Measurements from ENCODE around the gene FMNL1. TPM values are rescaled to one million over a fixed set of nuclear protein-coding genes. Genes with fewer than 3 reads are reported as not detected.
"Not testable (repeated sequence)": the region's sequence is repeated elsewhere in the genome, so short reads cannot be mapped to it uniquely, and the experiment has no call there.

Gene FMNL1
- total RNA-seq, 1 donor from 2014 or later, result 3.3 TPM

GRCh38 chr17:45195424-45195823 is 26.3 kb upstream of the FMNL1 start:
- no peak for DNase-seq (ENCODE audit: low spot score, unreplicated experiment)
- Mint-ChIP-seq H3K4me3 (ENCODE audit: low read depth) (no peak overlapping the region), H3K27me3 (peaks cover 10% of the 10 kb centered on the region), H3K27ac (no peak overlapping the region), H3K36me3 (ENCODE audit: insufficient read depth) (no peaks in the 10 kb centered on the region), H3K4me1 (ENCODE audit: low read depth) (peaks cover 10% of the 10 kb centered on the region), H3K9me3 (ENCODE audit: low read depth) (no peaks in the 10 kb centered on the region)
- TF ChIP-seq CTCF (IDR thresholded peaks at IDR 0.05; ENCODE audit: unreplicated experiment), result no peak

GRCh38 chr17:45197108-45197507 is 24.6 kb upstream of the FMNL1 start:
- Mint-ChIP-seq H3K27ac (peak overlapping the region; percentile 49), H3K27me3 (peaks cover 8% of the 10 kb centered on the region), H3K4me3 (ENCODE audit: low read depth) (no peak overlapping the region), H3K9me3 (ENCODE audit: low read depth) (no peaks in the 10 kb centered on the region), H3K4me1 (ENCODE audit: low read depth) (peaks cover 9% of the 10 kb centered on the region), H3K36me3 (ENCODE audit: insufficient read depth) (no peaks in the 10 kb centered on the region)
- no peak for DNase-seq (ENCODE audit: low spot score, unreplicated experiment)
- TF ChIP-seq CTCF (IDR thresholded peaks at IDR 0.05; ENCODE audit: unreplicated experiment), result no peak

GRCh38 chr17:45197555-45198334 is 23.9 kb upstream of the FMNL1 start:
- no peak overlapping the region for H3K4me3 Mint-ChIP-seq (ENCODE audit: low read depth)

GRCh38 chr17:45200701-45201100 is 21.0 kb upstream of the FMNL1 start:
- peaks cover 4% of the 10 kb centered on the region for H3K27me3 Mint-ChIP-seq
- DNase-seq (ENCODE audit: low spot score, unreplicated experiment), result no peak
- no peaks in the 10 kb centered on the region for H3K9me3 Mint-ChIP-seq (ENCODE audit: low read depth)
- H3K36me3 Mint-ChIP-seq (ENCODE audit: insufficient read depth), result no peaks in the 10 kb centered on the region
- peaks cover 9% of the 10 kb centered on the region for H3K4me1 Mint-ChIP-seq (ENCODE audit: low read depth)
- no peak for TF ChIP-seq CTCF (IDR thresholded peaks at IDR 0.05; ENCODE audit: unreplicated experiment)
- H3K4me3 Mint-ChIP-seq (ENCODE audit: low read depth), result no peak overlapping the region
- H3K27ac Mint-ChIP-seq, result no peak overlapping the region

More at GRCh38 chr17:45197555-45198334, 23.9 kb upstream of the FMNL1 start:
- peak; percentile 99 for TF ChIP-seq CTCF (IDR thresholded peaks at IDR 0.05; ENCODE audit: unreplicated experiment)
- peaks cover 4% of the 10 kb centered on the region for H3K27me3 Mint-ChIP-seq
- H3K27ac Mint-ChIP-seq, result peak overlapping the region; percentile 87
- no peaks in the 10 kb centered on the region for H3K36me3 Mint-ChIP-seq (ENCODE audit: insufficient read depth)
- H3K4me1 Mint-ChIP-seq (ENCODE audit: low read depth), result peaks cover 9% of the 10 kb centered on the region
- peak; percentile 98 for DNase-seq (ENCODE audit: low spot score, unreplicated experiment)
- no peaks in the 10 kb centered on the region for H3K9me3 Mint-ChIP-seq (ENCODE audit: low read depth)

GRCh38 chr17:45201457-45201856 is 20.2 kb upstream of the FMNL1 start:
- no peak for TF ChIP-seq CTCF (IDR thresholded peaks at IDR 0.05; ENCODE audit: unreplicated experiment)
- peaks cover 9% of the 10 kb centered on the region for H3K4me1 Mint-ChIP-seq (ENCODE audit: low read depth)
- H3K27me3 Mint-ChIP-seq, result peaks cover 4% of the 10 kb centered on the region
- H3K9me3 Mint-ChIP-seq (ENCODE audit: low read depth), result no peaks in the 10 kb centered on the region
- no peaks in the 10 kb centered on the region for H3K36me3 Mint-ChIP-seq (ENCODE audit: insufficient read depth)
- DNase-seq (ENCODE audit: low spot score, unreplicated experiment), result no peak
- no peak overlapping the region for H3K4me3 Mint-ChIP-seq (ENCODE audit: low read depth)
- no peak overlapping the region for H3K27ac Mint-ChIP-seq

- not testable (repeated sequence) for H3K36me3 Mint-ChIP-seq (ENCODE audit: insufficient read depth); H3K9me3 Mint-ChIP-seq (ENCODE audit: low read depth); H3K4me3 Mint-ChIP-seq (ENCODE audit: low read depth); H3K27ac Mint-ChIP-seq; H3K27me3 Mint-ChIP-seq; DNase-seq (ENCODE audit: low spot score, unreplicated experiment); H3K4me1 Mint-ChIP-seq (ENCODE audit: low read depth)
Observed at GRCh38 chr17:45201880-45202279, 19.8 kb upstream of the FMNL1 start.

All from progenitor cell of endocrine pancreas (in vitro differentiated cells).